RPMI7951 (cell line): ENCODE results near the gene HNRNPUL1. TPM values are rescaled to one million over a fixed set of nuclear protein-coding genes. Genes with fewer than 3 reads are reported as not detected.

ENCODE experiments used
- DNase-seq: peaks from one replicate; pipeline ENCODE4 v3.0.0-alpha.2; 2012; ENCODE audit warnings: low read depth
- total RNA-seq: library from RNA; depleted of rRNA; stranded (reverse); fragments of >200 nt; shearing (Covaris generic); gene quantifications from 2 replicates; pipeline ENCODE4 v1.2.3, GENCODE V29; 2014; rRNA removed

Gene HNRNPUL1
- 101 and 105 TPM in 2 replicates for total RNA-seq

GRCh38 chr19:41263850-41264580 is at the start of gene HNRNPUL1:
Gene HNRNPUL1 (plus strand): TSS chr19:41264372. CDS start chr19:41264504, 132 bp downstream.
- DNase-seq, result peak; percentile 100

- DNase-seq, result no peak
Observed at GRCh38 chr19:41217741-41218140, 46.4 kb upstream of the HNRNPUL1 start.

GRCh38 chr19:41218249-41218614 is 45.9 kb upstream of the HNRNPUL1 start:
- no peak for DNase-seq

- peak; percentile 89 for DNase-seq
Observed at GRCh38 chr19:41218615-41219507, 45.3 kb upstream of the HNRNPUL1 start, which contains the start of gene AXL. Gene AXL (plus strand): TSS chr19:41219223. CDS start chr19:41219393, 170 bp downstream.

DNA sequence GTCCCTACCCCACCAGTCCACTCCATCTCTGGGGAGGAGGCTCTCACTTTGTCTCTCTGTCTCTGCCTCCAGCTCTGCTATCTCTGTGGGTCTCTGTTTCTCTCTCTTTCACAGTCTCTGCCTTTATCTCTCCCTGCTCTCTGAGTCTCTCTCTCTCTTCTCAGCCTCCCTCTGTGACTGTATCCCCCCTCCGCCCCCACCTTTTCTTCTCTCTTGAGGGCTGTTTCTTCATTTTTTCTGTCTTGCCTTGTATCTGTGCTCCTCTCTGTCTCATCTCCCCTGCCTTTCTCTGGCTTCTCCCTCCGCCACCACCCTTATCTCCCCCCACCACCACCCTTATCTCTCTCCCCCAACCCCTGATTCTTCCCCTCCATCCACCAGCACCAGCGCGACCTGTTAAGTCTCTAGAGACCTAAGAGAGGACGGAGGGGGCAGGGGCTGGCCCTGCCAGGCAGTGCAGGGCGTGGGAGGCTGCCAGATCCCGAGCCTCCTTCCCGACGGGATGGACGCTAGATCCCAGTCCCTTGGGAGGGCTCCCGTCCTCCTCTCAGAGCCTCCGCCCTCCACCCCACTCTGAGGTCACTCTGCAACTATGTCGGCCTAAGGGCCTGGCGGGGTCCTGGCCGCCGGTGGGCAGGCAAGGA is 44.1 kb upstream of the HNRNPUL1 start:
- DNase-seq, result peak; percentile 78

DNA sequence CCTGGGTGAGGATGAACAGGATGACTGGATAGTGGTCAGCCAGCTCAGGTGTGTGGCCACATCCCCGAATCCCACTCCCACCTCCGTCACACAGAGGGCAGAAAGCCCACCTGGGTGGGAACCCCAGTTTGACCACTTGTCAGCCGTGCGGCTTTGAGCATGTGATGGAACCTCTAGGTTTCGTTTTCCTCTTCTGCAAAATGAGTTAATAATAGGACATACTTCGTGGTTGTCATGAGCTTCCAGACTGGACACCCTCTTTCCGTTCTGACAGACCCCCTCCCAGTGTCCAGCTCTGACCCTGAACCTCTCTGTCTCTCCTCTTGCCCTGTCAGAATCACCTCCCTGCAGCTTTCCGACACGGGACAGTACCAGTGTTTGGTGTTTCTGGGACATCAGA is 43.4 kb upstream of the HNRNPUL1 start:
- DNase-seq, result peak; percentile 26

- DNase-seq, result no peak
Observed at GRCh38 chr19:41221514-41222205, 42.5 kb upstream of the HNRNPUL1 start.

DNA sequence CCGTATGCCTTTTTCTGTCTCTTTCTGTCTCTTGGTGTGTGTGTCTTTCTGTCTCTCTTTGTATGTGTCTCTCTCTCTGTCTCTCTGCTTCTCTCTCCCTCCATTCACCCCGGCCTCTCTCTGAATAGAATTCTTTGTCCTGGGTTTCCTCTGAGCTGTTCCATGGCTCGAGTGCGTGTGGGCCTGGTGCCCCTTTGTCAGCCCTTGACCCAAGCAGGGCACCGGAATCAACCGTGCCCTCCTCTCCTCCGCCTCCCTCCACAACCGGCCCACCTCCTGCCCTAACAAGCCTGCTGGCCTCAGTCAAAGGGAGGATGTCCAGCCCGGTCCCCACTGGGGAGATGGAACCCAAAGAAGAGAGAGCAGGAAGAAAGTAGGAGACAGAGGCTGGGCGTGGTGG is 41.9 kb upstream of the HNRNPUL1 start:
- peak; percentile 26 for DNase-seq

DNA sequence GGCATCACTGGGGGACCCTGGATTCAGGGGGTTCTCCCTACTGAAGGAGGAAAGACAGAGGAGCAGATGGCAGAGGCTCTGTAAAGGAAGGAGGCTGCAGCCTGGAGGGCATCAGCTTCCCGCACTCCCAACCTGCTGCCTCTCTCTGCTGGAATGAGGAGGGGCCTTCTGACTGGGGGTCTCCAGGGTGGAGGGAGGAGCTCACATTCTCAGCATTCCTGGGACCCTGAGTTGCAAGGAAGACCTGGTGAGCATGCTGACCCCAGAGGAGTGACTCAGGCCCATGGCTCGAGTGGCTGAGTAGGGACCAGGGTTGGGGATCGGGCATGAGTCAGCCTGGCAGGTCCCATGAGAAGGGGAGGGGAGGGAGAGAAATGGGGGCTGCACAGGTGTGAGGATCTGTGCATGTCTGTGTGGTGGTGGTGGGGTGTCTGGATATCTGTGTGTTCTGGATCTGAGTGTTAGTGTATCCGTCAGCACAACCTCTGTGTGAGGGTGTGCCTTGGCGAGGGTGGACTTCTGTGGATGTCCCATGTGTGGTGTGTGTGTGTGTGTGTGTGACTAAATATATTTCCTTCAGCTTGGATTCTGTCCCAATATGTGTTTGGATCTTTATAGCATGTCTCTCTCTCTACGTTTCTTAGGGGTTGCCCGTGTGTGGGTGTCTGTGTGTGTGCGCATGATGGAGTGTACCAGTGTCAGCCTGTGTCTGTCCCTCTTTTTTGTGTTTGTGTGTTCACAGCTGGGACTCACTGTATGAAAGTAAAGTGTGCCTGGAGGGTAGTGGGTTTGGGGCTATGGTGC is 40.5 kb upstream of the HNRNPUL1 start:
- DNase-seq, result peak; percentile 94

DNA sequence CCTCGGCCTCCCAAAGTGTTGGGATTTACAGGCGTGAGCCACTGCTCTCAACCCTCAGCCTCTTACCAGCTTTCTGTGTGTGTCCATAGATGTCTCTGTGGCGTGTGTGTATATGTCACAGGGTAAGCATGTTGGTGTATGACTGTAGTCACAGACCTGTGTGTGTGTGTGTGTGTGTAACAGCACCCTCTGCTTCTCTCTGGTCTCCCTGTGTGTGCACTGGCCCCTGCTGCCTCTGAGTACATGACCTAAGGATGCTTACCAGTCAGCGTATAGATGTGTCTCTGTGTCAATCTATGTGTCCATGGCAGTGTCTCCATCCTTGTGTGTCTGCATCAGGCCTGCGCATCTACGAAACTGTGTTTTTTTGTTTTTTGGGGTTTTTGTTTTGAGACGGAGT is 39.5 kb upstream of the HNRNPUL1 start:
- no peak for DNase-seq

DNA sequence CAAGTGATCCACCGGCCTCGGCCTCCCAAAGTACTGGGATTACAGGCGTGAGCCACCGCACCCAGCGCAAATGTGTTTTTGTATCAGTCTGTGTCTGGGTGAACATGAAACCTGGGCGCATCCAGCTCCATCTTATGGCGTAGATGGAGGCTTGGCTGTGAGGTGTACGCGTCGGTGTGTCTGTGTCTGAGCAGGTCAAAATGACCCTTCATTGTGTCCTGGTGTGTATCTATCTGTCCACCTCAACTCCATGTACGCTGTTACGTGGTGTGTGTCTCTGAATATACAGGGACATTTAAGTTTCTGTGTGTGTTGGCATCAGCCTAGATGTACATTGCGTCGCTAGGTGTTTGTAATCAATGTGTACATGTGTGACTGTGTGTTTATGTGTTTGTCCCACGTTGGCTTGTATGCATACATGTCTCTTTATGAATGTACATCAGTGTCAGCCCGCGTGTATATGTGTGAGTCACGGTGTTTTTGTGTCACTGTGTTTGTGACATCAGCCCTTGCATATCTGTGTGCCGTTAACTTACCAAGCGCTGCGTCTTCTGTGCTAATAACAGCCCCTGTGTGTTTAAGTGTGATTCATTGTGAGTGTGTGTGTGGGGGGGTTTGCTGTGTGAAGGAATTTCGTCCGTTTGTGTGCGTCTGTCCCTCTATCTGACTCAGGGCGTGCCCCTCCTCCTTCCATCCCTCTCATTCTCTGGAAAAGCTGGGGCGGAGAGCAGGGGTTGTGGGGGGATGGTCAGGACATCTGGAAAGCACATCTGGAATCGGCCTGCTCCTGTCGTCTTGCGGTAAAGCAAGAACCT is 38.7 kb upstream of the HNRNPUL1 start:
- DNase-seq, result peak; percentile 100

DNA sequence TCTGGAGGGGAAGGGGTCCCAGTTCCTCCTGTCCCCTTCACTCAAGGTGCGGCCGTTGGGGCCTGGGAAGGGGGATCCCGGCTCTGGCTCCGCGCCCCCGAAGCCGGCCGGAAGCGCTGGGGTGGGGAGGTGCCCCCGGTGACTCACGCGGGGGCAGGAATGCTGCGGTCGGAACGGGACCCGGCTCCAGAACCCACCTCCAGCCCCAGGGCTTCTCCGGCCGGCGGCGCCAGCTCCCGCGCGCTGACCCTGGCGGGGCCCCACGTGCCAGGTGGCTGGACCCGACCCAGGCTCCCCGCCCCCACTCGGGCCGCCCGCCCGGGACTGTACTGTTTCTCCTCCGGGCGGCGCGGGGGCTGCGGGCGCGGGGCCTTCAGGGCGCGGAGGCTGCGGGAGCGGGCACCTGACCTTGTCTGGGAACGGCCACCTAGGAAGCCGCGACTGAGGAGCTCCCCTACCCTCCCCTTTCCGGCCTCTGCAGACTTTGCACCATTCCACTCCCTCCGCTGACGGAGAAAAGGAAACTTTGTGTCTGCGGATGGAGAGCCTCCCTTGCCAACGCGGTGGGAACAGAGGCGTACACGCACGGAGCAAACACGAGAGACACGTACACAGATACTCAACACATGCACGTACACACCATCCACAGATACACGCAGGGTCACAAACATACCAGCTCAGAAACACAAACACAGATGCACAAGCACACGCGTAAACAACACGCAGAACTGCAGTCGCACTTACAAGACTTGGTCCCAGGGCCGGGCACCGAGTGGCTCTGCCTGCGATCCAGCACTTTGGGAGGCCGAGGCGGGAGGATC is 37.9 kb upstream of the HNRNPUL1 start:
- peak; percentile 97 for DNase-seq

- no peak for DNase-seq
Observed at GRCh38 chr19:41226874-41227390, 37.2 kb upstream of the HNRNPUL1 start.

- no peak for DNase-seq
Observed at GRCh38 chr19:41228486-41228885, 35.7 kb upstream of the HNRNPUL1 start.

- peak; percentile 80 for DNase-seq
Observed at GRCh38 chr19:41229338-41229737, 34.8 kb upstream of the HNRNPUL1 start.

DNA sequence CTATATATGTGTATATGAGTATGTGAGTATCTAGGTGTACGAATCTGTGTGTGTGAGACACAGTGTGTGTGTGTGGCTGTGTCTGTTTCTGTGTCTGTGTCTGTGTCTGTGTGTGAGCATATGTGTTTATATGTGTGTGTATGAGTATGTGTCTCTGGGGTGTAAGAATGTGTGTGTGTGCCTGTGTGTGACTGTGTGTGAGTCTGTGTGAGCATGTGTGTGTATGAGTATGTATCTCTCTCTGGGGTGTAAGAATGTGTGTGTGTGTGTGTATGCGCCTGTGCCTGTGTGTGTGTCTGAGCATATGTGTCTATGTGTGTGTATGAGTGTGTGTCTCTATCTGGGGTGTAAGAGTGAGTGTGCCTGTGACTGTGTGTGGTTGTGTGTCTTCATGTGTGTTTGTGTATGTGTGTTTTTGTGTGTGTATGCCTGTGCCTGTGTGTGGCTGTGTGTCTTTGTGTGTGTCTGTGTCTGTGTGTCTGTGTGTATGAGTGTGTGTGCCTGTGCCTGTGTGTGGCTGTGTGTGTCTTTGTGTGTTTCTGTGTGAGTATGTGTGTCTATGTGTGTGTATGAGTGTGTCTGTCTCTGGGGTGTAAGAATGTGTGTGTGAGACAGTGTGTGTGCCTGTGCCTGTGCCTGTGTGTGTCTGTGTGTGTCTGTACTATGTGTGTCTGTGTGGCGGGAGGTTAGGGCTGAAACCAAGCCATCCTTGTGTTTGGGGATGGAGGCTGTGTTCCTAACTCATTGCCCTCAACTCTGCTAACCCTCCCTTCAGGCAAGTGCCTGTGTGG is 33.9 kb upstream of the HNRNPUL1 start:
- no peak for DNase-seq

DNA sequence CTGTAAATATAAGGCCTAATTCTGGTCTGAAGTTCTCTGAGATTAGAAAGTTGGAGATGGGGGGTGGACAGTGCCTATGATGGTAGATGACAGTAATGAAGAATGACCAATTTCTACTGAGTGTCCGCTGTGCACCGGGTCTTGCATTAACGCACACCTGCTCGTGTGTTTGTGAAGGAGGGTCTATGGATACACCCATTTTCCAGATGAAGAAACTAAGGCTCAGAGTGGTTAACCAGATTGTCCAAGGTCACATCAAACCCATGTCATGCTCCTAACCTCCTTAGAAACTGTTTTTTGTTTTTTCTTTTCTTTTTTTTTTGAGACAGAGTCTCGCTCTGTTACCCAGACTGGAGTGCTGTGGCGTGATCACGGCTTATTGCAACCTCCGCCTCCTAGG is 31.5 kb upstream of the HNRNPUL1 start:
- no peak for DNase-seq

DNA sequence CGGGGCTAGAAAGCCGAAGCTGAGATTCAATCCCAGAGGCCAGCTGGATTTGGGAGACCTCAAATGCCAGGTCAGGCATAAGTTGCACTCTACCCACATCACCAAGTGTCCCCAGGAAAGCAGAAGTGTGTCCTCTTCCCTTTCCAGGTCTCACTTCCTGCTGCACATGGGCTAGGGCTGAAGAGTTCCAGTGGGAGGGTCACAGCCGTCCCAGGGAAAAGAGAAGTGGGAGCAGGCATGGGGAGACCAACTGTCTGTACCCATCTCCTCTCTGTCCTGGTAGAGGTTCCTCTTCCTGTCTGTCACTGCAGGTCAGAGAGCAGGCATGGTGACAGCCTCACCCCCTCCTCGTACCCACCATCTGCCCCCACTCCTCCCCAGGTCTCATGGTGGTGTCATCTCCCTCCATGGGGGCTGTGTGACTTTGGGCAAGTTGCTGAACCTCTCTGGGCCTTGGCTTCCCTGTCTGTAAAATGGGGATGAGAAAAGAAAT is 30.4 kb upstream of the HNRNPUL1 start:
- DNase-seq, result no peak
